GM19193 (cell line): Measurements from ENCODE around the gene SCRN3.

ENCODE experiments used
- POLR2A ChIP-seq: IDR thresholded peaks from 4 replicates; pipeline ENCODE4 v1.6.1; 2011; ENCODE audit not compliant: insufficient read depth, insufficient read length; ENCODE audit errors: extremely low read depth

SCRN3 gene

GRCh38 chr2:174397773-174398172 lies 2.2 kb downstream of the SCRN3 start:
- TF ChIP-seq POLR2A, result no peak

GRCh38 chr2:174399171-174399570 lies 3.6 kb downstream of the SCRN3 start:
- no peak for TF ChIP-seq POLR2A

- no peak for TF ChIP-seq POLR2A
Observed at GRCh38 chr2:174400853-174401252, 5.3 kb downstream of the SCRN3 start.

- TF ChIP-seq POLR2A, result no peak
Observed at GRCh38 chr2:174403628-174404027, 8.1 kb downstream of the SCRN3 start.

- TF ChIP-seq POLR2A, result no peak
Observed at GRCh38 chr2:174412256-174412655, 16.7 kb downstream of the SCRN3 start.

GRCh38 chr2:174428214-174428613 lies 32.7 kb downstream of the SCRN3 start:
- no peak for TF ChIP-seq POLR2A

- no peak for TF ChIP-seq POLR2A
Observed at GRCh38 chr2:174430066-174430465, 34.5 kb downstream of the SCRN3 start.

GRCh38 chr2:174431902-174432301 lies 36.4 kb downstream of the SCRN3 start:
- TF ChIP-seq POLR2A, result no peak

GRCh38 chr2:174436351-174436750 lies 40.8 kb downstream of the SCRN3 start:
- TF ChIP-seq POLR2A, result no peak

GRCh38 chr2:174438146-174438886 lies 42.8 kb downstream of the SCRN3 start:
- no peak for TF ChIP-seq POLR2A

- TF ChIP-seq POLR2A, result no peak
Observed at GRCh38 chr2:174439323-174439722, 43.8 kb downstream of the SCRN3 start.

- TF ChIP-seq POLR2A, result no peak
Observed at GRCh38 chr2:174439950-174440349, 44.4 kb downstream of the SCRN3 start.

GRCh38 chr2:174442546-174443510 lies 47.3 kb downstream of the SCRN3 start:
- TF ChIP-seq POLR2A, result no peak

- TF ChIP-seq POLR2A, result no peak
Observed at GRCh38 chr2:174444761-174445160, 49.2 kb downstream of the SCRN3 start.

- no peak for TF ChIP-seq POLR2A
Observed at GRCh38 chr2:174445248-174445647, 49.7 kb downstream of the SCRN3 start.

- no peak for TF ChIP-seq POLR2A
Observed at GRCh38 chr2:174446531-174446930, 51.0 kb downstream of the SCRN3 start.
